ENCODE measurements around the gene PTPN1. TPM values are rescaled to one million over a fixed set of nuclear protein-coding genes. Genes with fewer than 3 reads are reported as not detected.
"Not testable (repeated sequence)": the region's sequence is repeated elsewhere in the genome, so short reads cannot be mapped to it uniquely, and the experiment has no call there.

PTPN1 gene
- total RNA-seq, 1 donor from 2014 or later = 15.9 TPM

- no peak for DNase-seq
These were observed 48.3 kb downstream of the PTPN1 start for GRCh38 chr20:50558483-50558925.

- no peak for DNase-seq
These were observed 49.0 kb downstream of the PTPN1 start for GRCh38 chr20:50559149-50559548.

GRCh38 chr20:50559856-50560638, 49.9 kb downstream of the PTPN1 start:
- no peak for DNase-seq

- peak; percentile 52 for DNase-seq
These were observed 50.7 kb downstream of the PTPN1 start for GRCh38 chr20:50560867-50561266.

- DNase-seq = peak; percentile 51
These were observed 51.3 kb downstream of the PTPN1 start for GRCh38 chr20:50561379-50562078.

GRCh38 chr20:50562262-50562701, 52.1 kb downstream of the PTPN1 start:
- DNase-seq = no peak

GRCh38 chr20:50563133-50563944, 53.2 kb downstream of the PTPN1 start:
- no peak for DNase-seq

GRCh38 chr20:50565383-50565782, 55.2 kb downstream of the PTPN1 start:
- no peak for DNase-seq

GRCh38 chr20:50565871-50566270, 55.7 kb downstream of the PTPN1 start:
- DNase-seq = no peak

GRCh38 chr20:50567860-50568548, 57.8 kb downstream of the PTPN1 start:
- DNase-seq = no peak

- DNase-seq = no peak
These were observed 58.4 kb downstream of the PTPN1 start for GRCh38 chr20:50568549-50568942.

GRCh38 chr20:50569487-50569863, 59.3 kb downstream of the PTPN1 start:
- not testable (repeated sequence) for DNase-seq

- no peak for DNase-seq
These were observed 60.0 kb downstream of the PTPN1 start for GRCh38 chr20:50569864-50570836.

- no peak for DNase-seq
These were observed 61.3 kb downstream of the PTPN1 start for GRCh38 chr20:50571466-50571865.

GRCh38 chr20:50572938-50573777, 63.0 kb downstream of the PTPN1 start:
- DNase-seq = peak; percentile 51

GRCh38 chr20:50574108-50574507, 63.9 kb downstream of the PTPN1 start:
- no peak for DNase-seq

- DNase-seq = no peak
These were observed 64.4 kb downstream of the PTPN1 start for GRCh38 chr20:50574586-50574985.

GRCh38 chr20:50575865-50576720, 65.9 kb downstream of the PTPN1 start:
- DNase-seq = peak; percentile 26
